CD14-positive monocyte (primary cell): Measurements from ENCODE around the gene SCN4A. TPM values are rescaled to one million over a fixed set of nuclear protein-coding genes. Genes with fewer than 3 reads are reported as not detected.
"Not testable (repeated sequence)": the region's sequence is repeated elsewhere in the genome, so short reads cannot be mapped to it uniquely, and the experiment has no call there.

ENCODE experiments used
- DNase-seq, 3 donors: peaks; one replicate each; pipeline ENCODE4 v3.0.0-alpha.2; 2011 to 2022
- H2AFZ ChIP-seq: 2 replicates; pipeline ENCODE4 v1.6.0; 2012; ENCODE audit warnings: mild to moderate bottlenecking, low read depth, low read length, inconsistent platforms; ENCODE audit not compliant: insufficient read depth, poor library complexity, severe bottlenecking
- H3K27ac ChIP-seq, 2 donors: 1 replicate in 1 of 2; 2 replicates in 1 of 2; pipeline ENCODE4 v1.5.1; 2012 to 2013; ENCODE audit warnings: low read length in 2 of 2, control low read depth in 1 of 2, inconsistent platforms in 1 of 2, low read depth in 1 of 2, mild to moderate bottlenecking in 1 of 2
- H3K27me3 ChIP-seq, 2 donors: one replicate each; pipeline versions ENCODE4 v1.6.0 to v1.6.1; 2011 to 2013; ENCODE audit warnings: low read length in 2 of 2; ENCODE audit not compliant: control insufficient read depth in 2 of 2, insufficient read depth in 2 of 2
- H3K36me3 ChIP-seq, 2 donors: replicated peaks in 1 of 2; 1 replicate in 1 of 2; 2 replicates in 1 of 2; pipeline versions ENCODE4 v1.5.1 to v1.6.1; 2012 to 2013; ENCODE audit warnings: low read length in 2 of 2, control low read depth in 1 of 2, inconsistent platforms in 1 of 2, mild to moderate bottlenecking in 1 of 2; ENCODE audit not compliant: insufficient read depth in 2 of 2, control insufficient read depth in 1 of 2
- H3K4me1 ChIP-seq, 2 donors: 1 replicate in 1 of 2; 2 replicates in 1 of 2; pipeline versions ENCODE4 v1.5.1 to v1.6.1; 2012 to 2013; ENCODE audit warnings: low read length in 2 of 2, control low read depth in 1 of 2, inconsistent platforms in 1 of 2, mild to moderate bottlenecking in 1 of 2, moderate library complexity in 1 of 2; ENCODE audit not compliant: insufficient read depth in 2 of 2, control insufficient read depth in 1 of 2
- H3K4me2 ChIP-seq: replicated peaks from 2 replicates; pipeline ENCODE3; 2012; ENCODE audit warnings: low read length, moderate library complexity, mild to moderate bottlenecking; ENCODE audit not compliant: poor library complexity, severe bottlenecking; ENCODE audit errors: extremely low read depth
- H3K4me3 ChIP-seq, 3 experiments: fragments of 200-600 bp in 1 of 3; sonication (generic) in 1 of 3; replicated peaks in 1 of 3; 1 replicate in 2 of 3; 2 replicates in 1 of 3; pipeline ENCODE4 v1.5.1; 2011 to 2013; ENCODE audit warnings: low read length in 3 of 3, mild to moderate bottlenecking in 3 of 3, control low read depth in 2 of 3, low read depth in 2 of 3, inconsistent platforms in 1 of 3, moderate library complexity in 1 of 3
- H3K79me2 ChIP-seq: 2 replicates; pipeline ENCODE4 v1.6.0; 2012; ENCODE audit warnings: mild to moderate bottlenecking, control low read depth, inconsistent platforms, low read length, moderate library complexity; ENCODE audit not compliant: insufficient read depth
- H3K9ac ChIP-seq: 2 replicates; pipeline ENCODE4 v1.6.0; 2017; ENCODE audit warnings: low read length, mild to moderate bottlenecking; ENCODE audit not compliant: insufficient read depth, poor library complexity, severe bottlenecking
- H3K9me3 ChIP-seq, 2 donors: replicated peaks in 1 of 2; 1 replicate in 1 of 2; 2 replicates in 1 of 2; pipeline versions ENCODE4 v1.5.1 to v1.6.1; 2012 to 2013; ENCODE audit warnings: low read length in 2 of 2, control low read depth in 1 of 2; ENCODE audit not compliant: control insufficient read depth in 1 of 2, insufficient read depth in 1 of 2
- H4K20me1 ChIP-seq: 2 replicates; pipeline ENCODE4 v1.6.0; 2012; ENCODE audit warnings: mild to moderate bottlenecking, low read length, control low read depth, moderate library complexity; ENCODE audit not compliant: insufficient read depth
- H3K27ac Mint-ChIP-seq, 7 donors: one replicate each; pipeline ENCODE4 v1.8.0; 2020; ENCODE audit warnings: mild to moderate bottlenecking in 7 of 7, mixed read lengths in 7 of 7, moderate library complexity in 6 of 7, inconsistent platforms in 2 of 7
- H3K27me3 Mint-ChIP-seq, 3 donors: one replicate each; pipeline ENCODE4 v1.8.0; 2021 to 2022; ENCODE audit warnings: low read depth in 3 of 3, mild to moderate bottlenecking in 3 of 3, mixed read lengths in 3 of 3, moderate library complexity in 3 of 3, inconsistent platforms in 1 of 3
- H3K36me3 Mint-ChIP-seq, 2 donors: one replicate each; pipeline ENCODE4 v1.8.0; 2020; ENCODE audit warnings: mixed read lengths in 2 of 2, inconsistent platforms in 1 of 2, mild to moderate bottlenecking in 1 of 2
- H3K4me1 Mint-ChIP-seq: one replicate; pipeline ENCODE4 v1.8.0; 2020; ENCODE audit warnings: mild to moderate bottlenecking, mixed read lengths
- H3K4me3 Mint-ChIP-seq, 2 donors: one replicate each; pipeline ENCODE4 v1.8.0; 2020; ENCODE audit warnings: mild to moderate bottlenecking in 2 of 2, mixed read lengths in 2 of 2, moderate library complexity in 1 of 2
- H3K9me3 Mint-ChIP-seq, 7 donors: one replicate each; pipeline ENCODE4 v1.8.0; 2020 to 2022; ENCODE audit warnings: mixed read lengths in 7 of 7, mild to moderate bottlenecking in 6 of 7, moderate library complexity in 6 of 7, inconsistent platforms in 2 of 7
- CTCF ChIP-seq: fragments of 200-600 bp; IDR thresholded peaks from one replicate; pipeline ENCODE4 v1.8.0; 2022; ENCODE audit warnings: antibody characterized with exemption, mild to moderate bottlenecking
- WGBS: methylation state at CpG from one replicate; pipeline ENCODE4 v1.1.5; 2013; ENCODE audit warnings: missing lambda C conversion rate; ENCODE audit not compliant: insufficient coverage; 5-methylcytosine and 5-hydroxymethylcytosine counted together
- intact Hi-C, 2 donors: fragments of 100-400 bp; cut with micrococcal nuclease; formaldehyde crosslinking; loops; one replicate each; pipeline versions ENCODE4 v1.15.0 to v1.15.1; 2023
- polyA plus RNA-seq, 3 donors: library from polyadenylated mRNA; depleted of rRNA in 1 of 3; unstranded in 2 of 3; stranded (reverse) in 1 of 3; fragments of 300-500 nt in 2 of 3; fragments of >200 nt in 1 of 3; fragmentation: Illumina TruSeq in 2 of 3; gene quantifications; 1 replicate in 2 of 3; 2 replicates in 1 of 3; pipeline ENCODE4 v1.2.3, GENCODE V29; 2012 to 2021

Gene SCN4A
- polyA plus RNA-seq, 3 donors = not detected

GRCh38 chr17:63983320-63983719, 10.6 kb upstream of the SCN4A start:
- no peak overlapping the region for H3K27ac ChIP-seq
- WGBS = 0% methylated on average over 5 of the region's 7 CpGs
- no peak for DNase-seq
- Mint-ChIP-seq H3K4me1 (peaks cover 44% of the 10 kb centered on the region), H3K27ac (peak overlapping the region in 2 of 7 donors; percentile 32 to 68), H3K27me3 (peaks cover 0 to 5% (median 1%) of the 10 kb centered on the region in 3 donors), H3K4me3 (no peak overlapping the region), H3K9me3 (peaks cover 1 to 11% (median 8%) of the 10 kb centered on the region in 7 donors), H3K36me3 (peaks cover 0 to 3% of the 10 kb centered on the region in 2 donors)
- H3K4me2 ChIP-seq = no peak overlapping the region
- H3K36me3 ChIP-seq = no peaks in the 10 kb centered on the region
- no peak for TF ChIP-seq CTCF
- H3K9me3 ChIP-seq = peaks cover 0 to 10% of the 10 kb centered on the region in 2 donors
- H3K4me3 ChIP-seq = no peak overlapping the region
- no peaks in the 10 kb centered on the region for H3K27me3 ChIP-seq
- intact Hi-C loops = no loop called here
- H4K20me1 ChIP-seq = no peaks in the 10 kb centered on the region
- H3K79me2 ChIP-seq = no peaks in the 10 kb centered on the region
- no peak overlapping the region for H2AFZ ChIP-seq
- no peak overlapping the region for H3K9ac ChIP-seq
- H3K4me1 ChIP-seq = peaks cover 34 to 39% of the 10 kb centered on the region in 2 donors

GRCh38 chr17:63982641-63983040, 9.9 kb upstream of the SCN4A start:
- DNase-seq, H3K27me3 ChIP-seq, intact Hi-C loops, H3K36me3 ChIP-seq, H3K27ac Mint-ChIP-seq, H3K4me3 Mint-ChIP-seq, H3K9ac ChIP-seq, H3K79me2 ChIP-seq, H4K20me1 ChIP-seq, H2AFZ ChIP-seq, H3K27me3 Mint-ChIP-seq, H3K4me3 ChIP-seq, H3K36me3 Mint-ChIP-seq, H3K4me2 ChIP-seq, H3K27ac ChIP-seq: not testable (repeated sequence)
- H3K4me1 ChIP-seq = peaks cover 34 to 39% of the 10 kb centered on the region in 2 donors
- Mint-ChIP-seq H3K9me3 (peaks cover 1 to 11% (median 8%) of the 10 kb centered on the region in 7 donors), H3K4me1 (peaks cover 44% of the 10 kb centered on the region)
- WGBS = no CpG with 5 or more reads among the region's 2 CpGs
- H3K9me3 ChIP-seq = peaks cover 0 to 10% of the 10 kb centered on the region in 2 donors
